Stimulated activated naive CD8-positive, alpha-beta T cell treated with anti-CD3 and anti-CD28 coated beads, Interleukin-15, Interleukin-2, amounts not matched to agents 100 U/mL and 50 U/mL, for 24 hours (primary cell): ENCODE measurements around the gene ILRUN.
"Not testable (repeated sequence)": the region's sequence is repeated elsewhere in the genome, so short reads cannot be mapped to it uniquely, and the experiment has no call there.

Experiments used
- ATAC-seq: fragments of 150-1000 bp; cut with Tn5 transposase; one replicate; pipeline ENCODE4 v1.10.0; 2021
- DNase-seq: peaks from one replicate; pipeline ENCODE4 v3.0.0; 2021

The ILRUN gene

DNA sequence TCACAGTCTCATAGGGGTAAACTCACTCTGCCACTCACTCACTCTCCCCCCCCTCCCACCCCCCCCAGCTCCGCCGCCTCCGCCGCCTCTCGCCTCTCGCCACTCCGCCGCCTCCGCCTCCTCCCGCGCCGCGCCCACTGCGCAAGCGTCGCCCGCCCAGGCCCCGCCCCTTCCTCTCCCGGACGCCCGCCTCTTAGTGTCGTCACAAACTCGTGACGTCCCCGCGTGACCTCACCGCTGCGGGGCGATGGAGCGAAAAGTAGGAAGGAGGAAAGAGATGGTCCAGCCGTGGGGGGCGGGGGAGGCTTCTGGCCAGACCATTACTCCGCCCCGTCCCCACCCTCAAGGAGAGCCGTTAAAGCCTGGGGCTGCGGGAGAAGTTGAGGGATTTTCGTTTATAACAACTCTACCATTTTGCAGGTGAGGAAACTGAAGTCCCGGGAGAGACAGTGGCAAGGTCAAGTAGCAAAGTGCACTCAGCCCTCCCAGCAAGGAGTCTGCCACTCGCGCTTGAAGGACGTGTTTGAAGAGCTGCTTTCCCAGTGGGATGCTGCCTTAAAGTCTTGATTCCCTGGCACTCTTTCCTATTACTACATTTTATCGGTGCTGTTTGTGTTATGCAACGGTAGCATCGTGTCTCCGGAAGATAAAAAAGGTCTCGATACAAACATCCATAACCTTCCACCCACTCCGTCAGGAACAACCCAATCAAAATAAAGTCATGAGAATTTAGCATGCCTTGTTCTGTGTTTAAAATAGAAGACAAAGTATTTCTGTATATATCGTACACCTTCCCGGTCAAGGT is at the start of gene ILRUN:
TSS of gene ILRUN (minus strand) at position 29 of the 805 bp plus-strand sequence. CDS start 164 bp downstream, outside the sequence.
- DNase-seq, result peak; percentile 99
- ATAC-seq, result peak; percentile 89

GRCh38 chr6:34745277-34746103 is 48.9 kb upstream of the ILRUN start:
- DNase-seq, result peak; percentile 19
- ATAC-seq, result peak; percentile 73

- not testable (repeated sequence) for ATAC-seq, DNase-seq
Observed at GRCh38 chr6:34744294-34744647, 47.7 kb upstream of the ILRUN start.

DNA sequence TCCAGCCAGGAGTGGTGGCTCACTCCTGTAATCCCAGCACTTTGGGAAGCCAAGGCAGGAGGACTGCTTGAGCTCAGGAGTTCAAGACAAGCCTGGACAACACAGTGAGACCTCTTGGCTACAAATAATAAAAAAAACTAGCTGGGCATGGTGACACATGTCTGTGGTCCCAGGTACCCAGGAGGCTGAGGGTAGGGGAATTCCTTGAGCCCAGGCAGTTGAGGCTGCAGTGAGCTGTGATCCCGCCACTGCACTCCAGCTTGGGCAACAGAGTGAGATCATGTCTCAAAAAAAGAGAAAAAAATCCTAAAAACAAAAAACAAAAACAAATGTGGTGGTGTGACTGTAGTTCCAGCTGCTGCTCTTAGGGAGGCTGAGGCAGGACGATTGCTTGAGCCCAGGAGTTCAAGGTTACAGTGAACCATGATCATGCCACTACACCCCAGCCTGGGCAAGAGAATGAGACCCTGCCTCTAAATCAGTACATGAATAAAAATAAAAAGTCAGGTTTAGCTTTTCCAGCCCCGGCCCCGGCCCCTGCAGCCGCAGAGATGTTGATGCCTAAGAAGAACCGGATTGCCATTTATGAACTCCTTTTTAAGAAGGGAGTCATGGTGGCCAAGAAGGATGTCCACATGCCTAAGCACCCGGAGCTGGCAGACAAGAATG is 47.2 kb upstream of the ILRUN start:
- DNase-seq (no peak), ATAC-seq (peak; percentile 30)

DNA sequence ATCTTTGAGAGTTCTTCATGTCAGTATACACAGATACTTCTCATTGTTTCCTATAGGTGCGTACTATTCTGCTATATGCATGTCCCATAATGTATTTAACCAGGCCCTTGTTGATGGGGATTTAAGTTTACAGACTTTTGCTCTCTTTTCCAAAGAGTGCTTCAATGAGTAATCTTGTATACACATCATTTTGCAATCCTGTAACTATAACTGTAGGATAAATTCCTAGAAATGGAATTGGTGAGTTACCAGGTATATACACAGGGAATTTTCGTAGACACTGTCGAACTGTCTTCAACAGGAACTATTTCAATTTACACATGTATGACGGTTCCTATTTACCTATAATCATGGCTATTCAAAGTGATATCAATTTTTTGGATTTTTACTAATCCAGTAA is 45.5 kb upstream of the ILRUN start:
- DNase-seq (no peak), ATAC-seq (no peak)

DNA sequence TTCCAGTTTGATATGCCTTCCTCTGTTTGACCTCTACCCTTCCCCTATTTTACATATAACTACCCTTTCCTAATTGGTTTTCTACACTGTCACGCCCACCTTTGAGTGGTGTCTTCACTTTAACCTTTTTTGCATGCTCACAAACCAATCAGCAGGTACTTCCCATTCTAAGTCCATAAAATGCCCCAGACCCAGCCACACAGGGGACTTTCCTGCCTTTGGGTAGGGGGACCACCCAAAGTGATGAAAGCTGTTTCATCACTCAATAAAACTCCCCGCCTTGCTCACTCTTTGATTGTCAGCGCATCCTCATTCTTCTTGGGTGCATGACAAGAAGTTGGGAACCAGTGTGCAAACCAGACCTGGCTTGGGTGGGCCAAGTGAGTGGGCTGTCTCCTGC is 40.3 kb upstream of the ILRUN start:
- peak; percentile 68 for ATAC-seq

GRCh38 chr6:34731393-34732060 is 35.0 kb upstream of the ILRUN start:
- ATAC-seq, result no peak
- DNase-seq, result no peak

More for the DNA sequence above, 40.3 kb upstream of the ILRUN start:
- peak; percentile 15 for DNase-seq

DNA sequence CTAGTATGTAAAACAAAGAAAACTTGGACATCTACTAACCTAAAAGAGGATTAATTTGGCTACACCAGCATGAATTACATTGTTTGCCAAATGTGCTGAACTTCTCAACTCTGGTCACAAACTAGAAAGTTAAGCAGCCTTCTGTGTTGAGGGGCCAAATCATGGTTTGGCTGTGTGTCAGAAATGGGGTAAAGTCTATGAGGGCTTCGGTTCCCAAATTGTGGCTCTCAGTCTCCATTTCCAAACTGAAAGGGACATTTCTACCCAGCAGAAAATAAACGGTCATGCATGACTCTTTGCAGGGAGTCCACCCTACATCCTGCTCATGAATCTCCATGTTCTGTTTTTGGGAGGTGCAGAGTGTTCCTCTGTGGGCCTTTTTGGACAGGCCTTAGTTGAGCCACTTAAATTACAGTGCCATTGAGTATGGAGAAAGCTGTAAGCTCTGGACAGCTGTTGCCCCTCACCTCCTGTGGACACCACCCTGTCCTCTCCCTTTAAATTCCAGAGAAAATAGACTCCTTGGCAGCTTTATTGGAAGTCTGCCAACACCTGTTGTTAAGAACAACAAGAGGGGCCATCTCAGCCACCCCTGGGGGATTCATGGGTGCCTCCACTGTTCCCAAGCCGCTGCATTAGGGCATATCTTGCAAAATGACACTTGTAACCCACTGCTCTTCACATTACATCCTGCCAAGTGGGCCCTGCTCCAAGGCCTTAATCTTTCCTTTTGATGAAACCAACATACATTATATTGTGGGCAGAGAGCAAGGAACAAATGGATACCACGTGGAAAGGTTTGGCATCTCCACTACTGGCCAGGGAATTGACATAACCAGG is 33.3 kb upstream of the ILRUN start:
- no peak for ATAC-seq
- no peak for DNase-seq

- no peak for DNase-seq
- ATAC-seq, result no peak
Observed at GRCh38 chr6:34726055-34726454, 29.5 kb upstream of the ILRUN start.

- no peak for ATAC-seq
Observed at GRCh38 chr6:34723203-34723602, 26.6 kb upstream of the ILRUN start.

DNA sequence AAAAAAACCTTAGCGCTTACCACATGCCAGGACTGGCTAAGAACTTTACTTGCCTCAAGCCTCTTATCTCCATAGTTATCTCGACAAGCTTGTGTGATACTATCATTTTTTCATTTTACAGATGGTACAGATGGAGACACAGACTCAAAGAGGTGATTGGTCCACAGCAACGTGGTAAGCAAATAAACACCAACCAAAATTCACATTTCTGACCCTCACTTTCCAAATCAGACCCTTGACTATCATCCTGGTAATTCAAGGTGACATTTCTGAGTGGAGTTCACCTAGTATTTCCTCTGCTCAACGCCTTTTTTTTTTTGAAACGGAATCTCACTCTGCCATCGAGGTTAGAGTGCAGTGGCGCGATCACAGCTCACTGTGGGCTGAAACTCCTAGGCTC is 25.9 kb upstream of the ILRUN start:
- ATAC-seq (no peak), DNase-seq (no peak)

More at GRCh38 chr6:34723203-34723602, 26.6 kb upstream of the ILRUN start:
- DNase-seq, result no peak

DNA sequence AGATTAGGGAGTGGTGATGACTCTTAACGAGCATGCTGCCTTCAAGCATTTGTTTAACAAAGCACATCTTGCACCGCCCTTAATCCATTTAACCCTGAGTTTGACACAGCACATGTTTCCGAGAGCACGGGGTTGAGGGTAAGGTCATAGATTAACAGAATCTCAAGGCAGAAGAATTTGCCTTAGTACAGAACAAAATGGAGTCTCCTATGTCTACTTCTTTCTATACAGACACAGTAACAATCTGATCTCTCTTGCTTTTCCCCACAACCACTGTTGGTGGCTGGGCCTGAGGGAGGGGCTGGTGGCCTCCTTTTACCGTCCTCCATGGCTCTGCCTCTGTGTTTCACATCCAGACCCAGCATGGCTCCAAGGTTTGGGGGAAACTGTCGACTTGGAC is 23.6 kb upstream of the ILRUN start:
- ATAC-seq, DNase-seq: not testable (repeated sequence)

GRCh38 chr6:34719646-34720045 is 23.1 kb upstream of the ILRUN start:
- ATAC-seq, DNase-seq: not testable (repeated sequence)

- DNase-seq (no peak), ATAC-seq (no peak)
Observed at GRCh38 chr6:34718976-34719375, 22.4 kb upstream of the ILRUN start.

DNA sequence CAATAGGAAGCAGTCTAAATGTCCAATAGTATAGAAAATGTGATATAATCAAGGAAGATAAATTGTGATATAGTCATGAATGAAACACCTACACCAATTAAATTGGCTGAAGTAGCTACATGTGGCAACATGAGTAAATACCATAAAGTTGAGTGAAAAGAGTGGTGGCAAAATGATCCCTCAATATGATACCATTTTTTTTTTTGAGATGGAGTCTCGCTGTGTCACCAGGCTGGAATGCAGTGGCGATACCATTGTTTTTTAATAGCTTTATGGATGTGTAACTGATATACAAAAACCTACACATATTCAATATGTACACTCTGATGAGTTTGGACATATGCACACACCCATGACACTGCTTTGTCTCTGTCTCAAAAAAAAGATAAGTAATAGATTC is 20.9 kb upstream of the ILRUN start:
- DNase-seq (no peak), ATAC-seq (no peak)

DNA sequence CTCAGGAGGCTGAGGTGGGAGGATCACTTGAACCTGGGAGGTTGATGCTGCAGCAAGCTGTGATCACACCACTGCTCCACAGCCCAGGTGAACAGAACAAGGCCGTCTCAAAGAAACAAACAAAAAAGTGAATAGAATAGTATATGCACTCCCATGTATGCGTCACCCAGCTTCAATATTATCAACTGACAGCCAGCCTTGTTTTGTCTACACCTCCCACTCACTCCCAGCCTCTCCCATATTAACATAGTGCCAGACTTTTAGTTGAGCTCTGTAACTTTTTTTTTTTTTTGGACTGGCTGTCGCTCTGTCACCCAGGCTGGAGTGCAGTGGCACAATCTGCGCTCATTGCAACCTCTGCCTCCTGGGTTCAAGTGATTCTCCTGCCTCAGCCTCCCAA is 18.1 kb upstream of the ILRUN start:
- no peak for ATAC-seq
- DNase-seq, result no peak

DNA sequence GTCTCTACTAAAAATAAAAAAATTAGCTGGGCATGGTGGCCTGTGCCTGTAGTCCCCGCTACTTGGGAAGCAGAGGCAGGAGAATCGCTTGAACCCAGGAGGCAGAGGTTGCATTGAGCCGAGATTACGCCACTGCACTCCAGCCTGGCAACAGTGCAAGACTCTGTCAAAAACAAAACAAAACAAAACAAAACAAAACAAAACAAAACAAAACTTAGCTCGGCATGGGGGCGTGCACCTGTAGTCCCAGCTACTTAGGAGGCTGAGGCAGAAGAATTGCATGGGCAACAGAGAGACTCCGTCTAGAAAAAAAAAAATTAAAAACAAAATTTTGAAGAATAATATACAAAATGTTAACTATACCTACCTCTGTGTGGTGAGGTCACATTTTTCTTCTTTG is 16.3 kb upstream of the ILRUN start:
- ATAC-seq, DNase-seq: not testable (repeated sequence)

- DNase-seq, result no peak
Observed at GRCh38 chr6:34709386-34709785, 12.8 kb upstream of the ILRUN start.

GRCh38 chr6:34705241-34705640 is 8.7 kb upstream of the ILRUN start:
- ATAC-seq (no peak), DNase-seq (no peak)

More at GRCh38 chr6:34709386-34709785, 12.8 kb upstream of the ILRUN start:
- ATAC-seq, result no peak

DNA sequence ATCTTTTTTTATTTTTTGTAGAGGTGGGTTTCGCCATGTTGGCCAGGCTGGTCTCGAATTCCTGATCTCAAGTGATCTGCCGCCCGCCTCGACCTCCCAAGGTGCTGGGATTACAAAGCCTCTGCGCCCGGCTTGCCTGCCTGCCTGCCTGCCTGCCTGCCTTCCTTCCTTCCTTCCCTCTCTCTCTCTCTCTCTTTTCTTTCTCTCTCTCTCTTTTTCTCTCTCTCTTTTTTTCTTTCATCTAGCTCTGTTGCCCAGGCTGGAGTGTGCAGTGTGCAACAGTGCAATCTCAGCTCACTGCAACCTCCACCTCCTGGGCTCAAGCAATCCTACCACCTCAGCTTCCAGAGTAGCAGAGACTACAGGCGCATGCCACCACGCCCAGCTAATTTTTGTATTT is 4.6 kb upstream of the ILRUN start:
- no peak for ATAC-seq

GRCh38 chr6:34697904-34698559 is 1.5 kb upstream of the ILRUN start:
- no peak for DNase-seq
- ATAC-seq, result no peak

More for the DNA sequence above, 4.6 kb upstream of the ILRUN start:
- no peak for DNase-seq
